PC-9 (cell line): Measurements from ENCODE around the gene ERGIC2. TPM values are rescaled to one million over a fixed set of nuclear protein-coding genes. Genes with fewer than 3 reads are reported as not detected.

Experiments
- BruUV-seq: library from RNA; stranded (reverse); fragments of 400-500 nt; replicated peaks from 2 replicates; lab custom pipeline; 2021; lab: Mats Ljungman, UMichigan
- CTCF ChIA-PET: fragments of 300-600 bp; sonication (Branson Sonifier 250); formaldehyde crosslinking; loops from one replicate; lab custom pipeline; 2022; ENCODE audit warnings: antibody characterized with exemption; lab: Charles Lee
- POLR2A ChIA-PET: fragments of 300-600 bp; sonication (Branson Sonifier 250); formaldehyde crosslinking; loops from one replicate; lab custom pipeline; 2022; ENCODE audit warnings: antibody characterized with exemption; ENCODE audit not compliant: unreplicated experiment; lab: Charles Lee
- DNase-seq, 2 experiments: peaks; one replicate each; pipeline versions ENCODE4 v3.0.0 to v3.0.0-alpha.2; 2015 to 2022; ENCODE audit warnings: mixed read lengths in 1 of 2
- H2AFZ ChIP-seq: fragments of 200-600 bp; sonication (generic); 2 replicates; pipeline ENCODE4 v1.8.1; 2017; ENCODE audit warnings: antibody characterized with exemption
- H3F3A ChIP-seq: fragments of 200-600 bp; sonication (generic); 2 replicates; pipeline ENCODE4 v1.8.1; 2017; ENCODE audit warnings: antibody characterized with exemption, mild to moderate bottlenecking, low read depth; ENCODE audit not compliant: insufficient read depth
- H3K27ac ChIP-seq: fragments of 200-600 bp; sonication (generic); 2 replicates; pipeline ENCODE4 v1.6.1; 2016; ENCODE audit warnings: mixed run types
- H3K27me3 ChIP-seq: fragments of 200-600 bp; sonication (generic); 2 replicates; pipeline ENCODE4 v1.6.1; 2016; ENCODE audit warnings: low read depth, mixed run types; ENCODE audit not compliant: insufficient read depth
- H3K36me3 ChIP-seq: fragments of 200-600 bp; sonication (generic); 2 replicates; pipeline ENCODE4 v1.6.1; 2016; ENCODE audit warnings: low read depth, mixed run types
- H3K4me1 ChIP-seq: fragments of 200-600 bp; sonication (generic); replicated peaks from 2 replicates; pipeline ENCODE4 v1.6.1; 2016; ENCODE audit warnings: mixed run types; ENCODE audit not compliant: insufficient read depth
- H3K4me2 ChIP-seq: fragments of 200-600 bp; sonication (generic); 2 replicates; pipeline ENCODE4 v1.6.1; 2017; ENCODE audit warnings: mixed run types
- H3K4me3 ChIP-seq: fragments of 200-600 bp; sonication (generic); 2 replicates; pipeline ENCODE4 v1.6.1; 2016; ENCODE audit warnings: mixed run types
- H3K79me2 ChIP-seq: fragments of 200-600 bp; sonication (generic); 2 replicates; pipeline ENCODE4 v1.6.1; 2017; ENCODE audit warnings: low read depth, mixed run types
- H3K9me2 ChIP-seq: fragments of 200-600 bp; sonication (generic); 2 replicates; pipeline ENCODE4 v1.8.1; 2017; ENCODE audit warnings: mild to moderate bottlenecking; ENCODE audit not compliant: insufficient read depth
- H3K9me3 ChIP-seq: fragments of 200-600 bp; sonication (generic); 2 replicates; pipeline ENCODE4 v1.8.1; 2016; ENCODE audit warnings: low read depth; ENCODE audit not compliant: insufficient read depth
- H4K20me1 ChIP-seq: fragments of 200-600 bp; sonication (generic); 2 replicates; pipeline ENCODE4 v1.8.1; 2017; ENCODE audit not compliant: insufficient read depth
- EZH2 ChIP-seq: fragments of 200-600 bp; sonication (generic); IDR thresholded peaks from 2 replicates; pipeline ENCODE4 v1.8.0; 2017; ENCODE audit warnings: antibody characterized with exemption, low read depth
- intact Hi-C: fragments of 100-400 bp; cut with micrococcal nuclease; formaldehyde crosslinking; loops from one replicate; pipeline ENCODE4 v1.10.0; 2022; ENCODE audit not compliant: unreplicated experiment
- total RNA-seq: library from RNA; stranded (reverse); gene quantifications from 2 replicates; pipeline ENCODE4 v1.2.3, GENCODE V29; 2021
- TF ChIP-seq, protein P1 (sequence below): fragments of 200-600 bp; sonication (generic); conservative IDR thresholded peaks from 2 replicates; pipeline ENCODE4 v1.6.1; 2017; ENCODE audit warnings: mixed run types, antibody characterized with exemption, mild to moderate bottlenecking, moderate library complexity

ERGIC2 gene
- total RNA-seq, 1 experiment from 2014 or later, result 141 TPM

DNA sequence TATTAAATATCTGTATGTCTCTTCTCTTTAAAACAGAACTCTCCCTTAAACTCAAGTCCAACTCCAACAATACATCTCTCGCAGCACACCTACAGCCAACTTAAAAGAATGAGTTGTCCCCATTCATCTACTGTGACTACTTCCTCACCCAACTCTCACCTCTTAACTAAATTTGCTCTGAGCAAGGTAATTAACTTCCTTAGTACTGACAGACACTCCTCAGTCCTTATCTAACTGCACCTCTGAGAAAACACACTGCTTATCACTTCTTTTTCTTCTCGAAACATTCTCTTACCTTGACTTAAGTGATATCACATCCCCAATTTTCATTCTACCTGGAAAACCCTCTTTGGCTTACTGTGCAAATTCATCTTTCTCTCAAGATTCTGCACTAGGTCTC is 7.0 kb downstream of the ERGIC2 start:
- H3K27ac ChIP-seq, result no peak overlapping the region
- H3K9me2 ChIP-seq, result no peaks in the 10 kb centered on the region
- no peak overlapping the region for H3K4me3 ChIP-seq
- TF ChIP-seq EZH2, result no peak
- TF ChIP-seq, protein P1, sequence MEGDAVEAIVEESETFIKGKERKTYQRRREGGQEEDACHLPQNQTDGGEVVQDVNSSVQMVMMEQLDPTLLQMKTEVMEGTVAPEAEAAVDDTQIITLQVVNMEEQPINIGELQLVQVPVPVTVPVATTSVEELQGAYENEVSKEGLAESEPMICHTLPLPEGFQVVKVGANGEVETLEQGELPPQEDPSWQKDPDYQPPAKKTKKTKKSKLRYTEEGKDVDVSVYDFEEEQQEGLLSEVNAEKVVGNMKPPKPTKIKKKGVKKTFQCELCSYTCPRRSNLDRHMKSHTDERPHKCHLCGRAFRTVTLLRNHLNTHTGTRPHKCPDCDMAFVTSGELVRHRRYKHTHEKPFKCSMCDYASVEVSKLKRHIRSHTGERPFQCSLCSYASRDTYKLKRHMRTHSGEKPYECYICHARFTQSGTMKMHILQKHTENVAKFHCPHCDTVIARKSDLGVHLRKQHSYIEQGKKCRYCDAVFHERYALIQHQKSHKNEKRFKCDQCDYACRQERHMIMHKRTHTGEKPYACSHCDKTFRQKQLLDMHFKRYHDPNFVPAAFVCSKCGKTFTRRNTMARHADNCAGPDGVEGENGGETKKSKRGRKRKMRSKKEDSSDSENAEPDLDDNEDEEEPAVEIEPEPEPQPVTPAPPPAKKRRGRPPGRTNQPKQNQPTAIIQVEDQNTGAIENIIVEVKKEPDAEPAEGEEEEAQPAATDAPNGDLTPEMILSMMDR, result no peak
- H3K36me3 ChIP-seq, result peaks cover 29% of the 10 kb centered on the region; the same call in 1 of the 2 replicates
- BruUV-seq, result no TSS peak
- CTCF ChIA-PET, result interaction anchor here (0.5 kb wide), 1 partner anchor 8 kb away, joined by 5 read pairs; no protein-coding TSS in a partner anchor
- no peak overlapping the region for H2AFZ ChIP-seq
- POLR2A ChIA-PET, result no interaction called here
- H4K20me1 ChIP-seq, result peaks cover 35% of the 10 kb centered on the region
- no peaks in the 10 kb centered on the region for H3K9me3 ChIP-seq
- H3K4me2 ChIP-seq, result no peak overlapping the region
- no peaks in the 10 kb centered on the region for H3F3A ChIP-seq
- intact Hi-C loops, result no loop called here
- H3K4me1 ChIP-seq, result peaks cover 5% of the 10 kb centered on the region
- no peak for DNase-seq
- no peaks in the 10 kb centered on the region for H3K27me3 ChIP-seq
- H3K79me2 ChIP-seq, result peaks cover 63% of the 10 kb centered on the region

DNA sequence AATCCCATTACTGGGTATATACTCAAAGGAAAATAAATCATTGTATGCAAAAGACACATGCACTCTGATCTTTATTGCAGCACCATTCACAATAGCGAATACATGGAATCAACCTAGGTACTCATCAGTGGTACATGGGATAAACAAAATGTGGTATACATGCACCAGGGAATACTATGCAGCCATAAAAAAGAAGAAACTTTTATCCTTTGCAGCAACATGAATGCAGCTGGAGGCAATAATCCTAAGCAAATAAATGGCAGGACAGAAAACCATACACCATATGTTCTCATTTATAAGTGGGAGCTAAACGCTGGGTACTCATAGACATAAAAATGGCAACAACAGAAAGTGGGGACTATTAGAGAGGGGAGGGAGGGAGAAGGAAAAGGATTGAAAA is 15.9 kb downstream of the ERGIC2 start:
- no peak for DNase-seq
- Histone ChIP-seq H3K9me2 (no peaks in the 10 kb centered on the region), H3K79me2 (no peaks in the 10 kb centered on the region), H3K4me1 (no peaks in the 10 kb centered on the region), H3F3A (no peaks in the 10 kb centered on the region), H3K27me3 (no peaks in the 10 kb centered on the region), H3K4me3 (no peak overlapping the region), H4K20me1 (no peaks in the 10 kb centered on the region; the same call in 1 of the 2 replicates), H3K4me2 (no peak overlapping the region), H3K9me3 (no peaks in the 10 kb centered on the region), H3K36me3 (peaks cover 51% of the 10 kb centered on the region), H3K27ac (no peak overlapping the region), H2AFZ (no peak overlapping the region)
- ChIA-PET CTCF (no interaction called here), POLR2A (no interaction called here)
- intact Hi-C loops, result no loop called here
- BruUV-seq, result no TSS peak
- TF ChIP-seq, protein P1, result no peak
- TF ChIP-seq EZH2, result no peak

DNA sequence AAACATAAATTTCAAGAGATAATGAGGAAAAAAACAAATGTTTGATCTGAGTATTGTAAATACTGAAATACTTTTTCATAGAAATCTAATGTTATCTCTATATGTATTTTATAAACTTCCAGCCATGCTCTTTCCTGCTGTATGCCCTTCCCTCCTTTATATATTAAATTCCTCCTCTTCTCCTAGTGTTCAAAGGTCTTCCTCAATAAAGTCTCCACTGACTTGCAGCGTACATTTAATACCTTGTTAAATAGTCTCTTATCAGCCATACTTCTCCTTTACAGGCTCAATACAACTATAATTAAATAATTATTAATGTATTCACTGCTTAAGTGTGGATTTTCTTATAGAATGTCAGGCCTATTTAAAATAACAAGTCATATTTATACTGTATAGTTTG is 26.0 kb downstream of the ERGIC2 start:
- ChIA-PET CTCF (no interaction called here), POLR2A (no interaction called here)
- TF ChIP-seq EZH2, result no peak
- TF ChIP-seq, protein P1, result no peak
- Histone ChIP-seq H3K79me2 (no peaks in the 10 kb centered on the region), H3K27me3 (no peaks in the 10 kb centered on the region), H2AFZ (no peak overlapping the region), H3F3A (no peaks in the 10 kb centered on the region; the same call in 1 of the 2 replicates), H3K4me2 (no peak overlapping the region), H4K20me1 (peaks cover 3% of the 10 kb centered on the region; the same call in 1 of the 2 replicates), H3K9me2 (no peaks in the 10 kb centered on the region), H3K9me3 (no peaks in the 10 kb centered on the region), H3K27ac (no peak overlapping the region), H3K4me1 (no peaks in the 10 kb centered on the region), H3K36me3 (peaks cover 40% of the 10 kb centered on the region; the same call in 1 of the 2 replicates), H3K4me3 (no peak overlapping the region)
- no peak for DNase-seq
- intact Hi-C loops, result no loop called here
- no TSS peak for BruUV-seq
